ENCODE results near the gene UGT1A1. TPM values are rescaled to one million over a fixed set of nuclear protein-coding genes. Genes with fewer than 3 reads are reported as not detected.

Gene UGT1A1
- total RNA-seq, 4 donors from 2014 or later, result 1.7 to 72.9 (median 26.9) TPM

DNA sequence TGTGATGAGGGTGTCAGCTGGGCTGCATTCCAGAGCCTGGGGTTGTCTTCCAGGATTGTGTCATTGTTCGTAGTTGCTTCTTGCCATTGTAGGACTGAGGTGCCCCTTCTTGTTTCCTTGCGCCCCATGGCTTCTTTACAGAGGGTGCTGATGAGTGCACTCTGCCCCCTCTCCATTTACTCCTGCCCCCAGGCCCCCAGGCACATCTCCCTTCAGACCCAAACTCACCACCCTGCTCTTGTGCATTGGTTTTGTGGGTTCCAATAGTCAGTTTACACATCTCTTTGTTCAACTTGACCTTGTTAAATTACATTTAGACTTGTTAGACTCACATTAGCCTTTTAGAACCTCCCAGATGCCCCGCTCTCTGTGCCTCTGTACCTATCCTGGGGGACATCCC lies 61.1 kb downstream of the UGT1A1 start:
- H3K36me3 ChIP-seq, result no peaks in the 10 kb centered on the region
- no peak overlapping the region for H3K4me3 ChIP-seq
- no peak for TF ChIP-seq POLR2A (IDR thresholded peaks at IDR 0.05)
- TF ChIP-seq, protein P1, sequence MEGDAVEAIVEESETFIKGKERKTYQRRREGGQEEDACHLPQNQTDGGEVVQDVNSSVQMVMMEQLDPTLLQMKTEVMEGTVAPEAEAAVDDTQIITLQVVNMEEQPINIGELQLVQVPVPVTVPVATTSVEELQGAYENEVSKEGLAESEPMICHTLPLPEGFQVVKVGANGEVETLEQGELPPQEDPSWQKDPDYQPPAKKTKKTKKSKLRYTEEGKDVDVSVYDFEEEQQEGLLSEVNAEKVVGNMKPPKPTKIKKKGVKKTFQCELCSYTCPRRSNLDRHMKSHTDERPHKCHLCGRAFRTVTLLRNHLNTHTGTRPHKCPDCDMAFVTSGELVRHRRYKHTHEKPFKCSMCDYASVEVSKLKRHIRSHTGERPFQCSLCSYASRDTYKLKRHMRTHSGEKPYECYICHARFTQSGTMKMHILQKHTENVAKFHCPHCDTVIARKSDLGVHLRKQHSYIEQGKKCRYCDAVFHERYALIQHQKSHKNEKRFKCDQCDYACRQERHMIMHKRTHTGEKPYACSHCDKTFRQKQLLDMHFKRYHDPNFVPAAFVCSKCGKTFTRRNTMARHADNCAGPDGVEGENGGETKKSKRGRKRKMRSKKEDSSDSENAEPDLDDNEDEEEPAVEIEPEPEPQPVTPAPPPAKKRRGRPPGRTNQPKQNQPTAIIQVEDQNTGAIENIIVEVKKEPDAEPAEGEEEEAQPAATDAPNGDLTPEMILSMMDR (IDR thresholded peaks at IDR 0.05), result no peak
- H3K4me1 ChIP-seq, result no peaks in the 10 kb centered on the region
- H3K27ac ChIP-seq, result no peak overlapping the region
- DNase-seq, result peak in 1 of 3 donors; percentile 37
- H3K9me3 ChIP-seq, result no peaks in the 10 kb centered on the region
- H3K27me3 ChIP-seq, result no peaks in the 10 kb centered on the region

DNA sequence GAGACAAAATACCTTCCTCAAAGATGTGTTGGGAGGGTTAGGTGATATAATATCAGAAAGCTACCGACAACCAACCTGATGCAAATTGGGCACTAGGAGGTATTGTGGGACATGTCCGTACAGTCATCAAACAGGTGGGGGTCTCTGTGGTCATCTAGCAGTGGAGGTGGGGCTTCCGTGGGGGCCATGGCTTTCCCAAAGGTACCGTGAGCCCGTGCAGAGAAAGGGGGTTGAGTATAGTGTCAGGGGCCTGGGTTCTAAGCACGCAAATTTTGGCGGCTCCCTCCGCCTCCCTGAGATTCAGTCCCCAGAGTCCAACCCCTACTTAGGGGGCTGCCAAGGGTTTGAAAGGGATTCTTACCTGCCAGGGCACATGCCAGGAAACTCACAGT lies 61.6 kb downstream of the UGT1A1 start:
- no peak for DNase-seq
- TF ChIP-seq POLR2A (IDR thresholded peaks at IDR 0.05), result no peak
- TF ChIP-seq, protein P1 (IDR thresholded peaks at IDR 0.05), result no peak
- H3K36me3 ChIP-seq, result no peaks in the 10 kb centered on the region
- peak overlapping the region in 1 of 4 donors; percentile 19 for H3K27ac ChIP-seq
- H3K27me3 ChIP-seq, result no peaks in the 10 kb centered on the region
- no peak overlapping the region for H3K4me3 ChIP-seq
- H3K9me3 ChIP-seq, result no peaks in the 10 kb centered on the region
- H3K4me1 ChIP-seq, result no peaks in the 10 kb centered on the region

DNA sequence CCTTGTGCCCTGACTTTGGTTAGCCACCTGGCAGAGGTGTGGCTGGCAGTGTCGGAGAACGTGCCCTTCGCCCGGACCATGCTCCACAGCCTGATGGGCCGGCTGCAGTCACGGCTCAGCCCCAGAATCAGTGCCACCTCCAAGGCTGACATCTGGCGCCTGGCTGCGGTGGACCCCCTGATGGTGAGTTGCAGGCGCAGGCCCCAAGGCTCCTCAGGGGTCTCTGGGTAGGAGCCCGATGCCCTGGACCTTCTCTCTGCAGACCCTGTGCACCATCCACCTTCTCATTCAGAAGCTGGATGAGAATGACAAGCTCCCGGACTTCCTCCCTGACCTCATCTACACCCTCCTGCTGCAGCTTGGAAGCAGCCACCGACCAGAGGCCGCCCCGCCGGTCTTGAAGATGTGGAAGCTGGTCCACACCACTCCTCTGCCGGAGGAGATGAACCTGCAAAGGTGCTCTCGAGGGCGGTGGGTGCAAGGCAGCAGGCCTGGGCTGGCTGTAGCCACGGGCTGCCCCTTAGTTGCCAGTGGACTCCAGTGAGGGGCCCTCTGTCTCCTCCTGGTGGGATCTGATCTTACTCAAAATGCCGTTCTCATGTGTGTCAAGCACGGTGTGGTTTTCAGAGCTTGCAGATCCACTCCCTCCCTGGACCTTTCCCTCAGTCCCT lies 62.2 kb downstream of the UGT1A1 start:
- TF ChIP-seq, protein P1 (IDR thresholded peaks at IDR 0.05), result no peak
- TF ChIP-seq POLR2A (IDR thresholded peaks at IDR 0.05), result no peak
- Histone ChIP-seq H3K27ac (peak overlapping the region in 1 of 4 donors; percentile 19), H3K4me1 (no peaks in the 10 kb centered on the region), H3K27me3 (no peaks in the 10 kb centered on the region), H3K9me3 (no peaks in the 10 kb centered on the region), H3K36me3 (no peaks in the 10 kb centered on the region), H3K4me3 (no peak overlapping the region)
- peak in 2 of 3 donors; percentile 56 to 67 for DNase-seq

Other genes with a start within 250 kb of the UGT1A1 start
- 10 to 100 TPM; 34.3 to 58.7 (median 45.0) TPM for gene USP40, start 193.5 kb upstream of the UGT1A1 start, total RNA-seq
- gene UGT1A8, start 142.6 kb upstream of the UGT1A1 start, total RNA-seq, result 10 to 100 TPM in 2 of 4 donors, 1 to 10 TPM in 2; 2.5 to 19.6 (median 10.5) TPM
- 100 to 1,000 TPM in 1 of 4 donors, 10 to 100 TPM in 3; 19.0 to 168 (median 71.8) TPM for gene UGT1A10, start 123.8 kb upstream of the UGT1A1 start, total RNA-seq
- 10 to 100 TPM in 3 of 4 donors, 1 to 10 TPM in 1; 4.1 to 17.3 (median 14.1) TPM for gene UGT1A9, start 88.4 kb upstream of the UGT1A1 start, total RNA-seq
- gene UGT1A7, start 78.4 kb upstream of the UGT1A1 start, total RNA-seq, result 10 to 100 TPM in 3 of 4 donors, 1 to 10 TPM in 1; 8.3 to 33.9 (median 25.0) TPM
- 10 to 100 TPM in 3 of 4 donors, not detected in 1; 37.7 to 57.4 (median 46.0) TPM for gene UGT1A6, start 67.4 kb upstream of the UGT1A1 start, total RNA-seq
- gene UGT1A5, start 47.4 kb upstream of the UGT1A1 start, total RNA-seq, result 10 to 100 TPM in 2 of 4 donors, 1 to 10 TPM in 1, not detected in 1; 7.2 to 24.2 (median 15.0) TPM
- 10 to 100 TPM in 2 of 4 donors, 1 to 10 TPM in 1, not detected in 1; 7.5 to 12.9 (median 12.3) TPM for gene UGT1A4, start 41.5 kb upstream of the UGT1A1 start, total RNA-seq
- 10 to 100 TPM in 1 of 4 donors, 1 to 10 TPM in 2, not detected in 1; 5.8 to 21.7 (median 6.3) TPM for gene UGT1A3, start 31.2 kb upstream of the UGT1A1 start, total RNA-seq
- 1 to 10 TPM in 1 of 4 donors, under 1 TPM in 2, not detected in 1; 0.27 to 1.6 (median 0.35) TPM for gene MROH2A, start 18.1 kb downstream of the UGT1A1 start, total RNA-seq
- gene HJURP, start 94.3 kb downstream of the UGT1A1 start, total RNA-seq, result 10 to 100 TPM in 1 of 4 donors, 1 to 10 TPM in 3; 2.1 to 10.7 (median 6.1) TPM
- not detected for gene TRPM8, start 157.1 kb downstream of the UGT1A1 start, total RNA-seq

All from Peyer's patch (tissue), 4 donors.